Parathyroid adenoma (tissue), 2 donors: ENCODE measurements around the gene LAMA5.

ENCODE experiments used
- H2AFZ ChIP-seq: fragments of 300-600 bp; sonication (generic); one replicate; pipeline ENCODE4 v1.7.0; 2017; ENCODE audit warnings: antibody characterized with exemption, mild to moderate bottlenecking
- H3K27ac ChIP-seq: fragments of 300-600 bp; sonication (generic); one replicate; pipeline ENCODE4 v1.7.0; 2017
- H3K27me3 ChIP-seq: fragments of 300-600 bp; sonication (generic); one replicate; pipeline ENCODE4 v1.7.0; 2017; ENCODE audit warnings: low read length; ENCODE audit not compliant: control insufficient read depth, insufficient read depth
- H3K36me3 ChIP-seq: fragments of 300-600 bp; sonication (generic); one replicate; pipeline ENCODE4 v1.7.0; 2017; ENCODE audit warnings: low read length; ENCODE audit not compliant: control insufficient read depth, insufficient read depth
- H3K4me1 ChIP-seq: fragments of 300-600 bp; sonication (generic); one replicate; pipeline ENCODE4 v1.7.0; 2017; ENCODE audit warnings: control low read depth
- H3K4me2 ChIP-seq: fragments of 300-600 bp; sonication (generic); one replicate; pipeline ENCODE4 v1.7.0; 2017; ENCODE audit warnings: low read length
- H3K4me3 ChIP-seq: fragments of 300-600 bp; sonication (generic); one replicate; pipeline ENCODE4 v1.7.0; 2017; ENCODE audit warnings: low read depth, low read length
- H3K79me2 ChIP-seq: fragments of 300-600 bp; sonication (generic); one replicate; pipeline ENCODE4 v1.7.0; 2017; ENCODE audit warnings: control low read depth
- H3K9ac ChIP-seq: fragments of 300-600 bp; sonication (generic); one replicate; pipeline ENCODE4 v1.7.0; 2017; ENCODE audit warnings: mild to moderate bottlenecking
- H3K9me3 ChIP-seq: fragments of 300-600 bp; sonication (generic); one replicate; pipeline ENCODE4 v1.7.0; 2017; ENCODE audit warnings: low read length; ENCODE audit not compliant: control insufficient read depth
- TF ChIP-seq, protein P1 (sequence below): fragments of 300-600 bp; sonication (generic); IDR thresholded peaks from one replicate; pipeline ENCODE4 v1.7.0; 2017; ENCODE audit warnings: antibody characterized with exemption, mild to moderate bottlenecking
- donor health status: primary hyperparathyroidism.

Gene LAMA5

DNA sequence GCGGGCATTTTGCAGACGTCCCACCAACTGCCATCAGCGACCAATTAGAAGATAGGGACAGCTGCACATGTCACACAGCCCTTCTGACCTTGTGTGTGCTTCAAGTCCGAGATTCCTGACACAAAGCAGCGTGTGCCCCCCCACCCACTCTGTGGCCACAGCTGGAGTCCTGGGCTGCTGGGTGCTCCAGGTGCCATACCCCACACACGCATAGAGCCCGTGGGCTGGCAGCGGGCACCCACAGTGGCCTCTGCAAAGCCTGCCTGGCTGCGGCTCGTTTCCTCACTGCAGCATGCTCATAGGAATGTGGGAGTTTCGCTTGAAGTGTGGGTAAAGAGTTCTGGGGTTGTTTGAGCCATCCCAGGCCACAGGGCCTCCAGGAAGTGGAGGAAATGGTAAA, 66.8 kb downstream of the LAMA5 start:
- peaks cover 11% of the 10 kb centered on the region for H3K4me1 ChIP-seq
- peaks cover 15% of the 10 kb centered on the region for H3K79me2 ChIP-seq
- H3K4me2 ChIP-seq: no peak overlapping the region
- H3K9me3 ChIP-seq: no peaks in the 10 kb centered on the region
- no peaks in the 10 kb centered on the region for H3K36me3 ChIP-seq
- H3K9ac ChIP-seq: no peak overlapping the region
- H3K4me3 ChIP-seq: no peak overlapping the region
- TF ChIP-seq, protein P1, sequence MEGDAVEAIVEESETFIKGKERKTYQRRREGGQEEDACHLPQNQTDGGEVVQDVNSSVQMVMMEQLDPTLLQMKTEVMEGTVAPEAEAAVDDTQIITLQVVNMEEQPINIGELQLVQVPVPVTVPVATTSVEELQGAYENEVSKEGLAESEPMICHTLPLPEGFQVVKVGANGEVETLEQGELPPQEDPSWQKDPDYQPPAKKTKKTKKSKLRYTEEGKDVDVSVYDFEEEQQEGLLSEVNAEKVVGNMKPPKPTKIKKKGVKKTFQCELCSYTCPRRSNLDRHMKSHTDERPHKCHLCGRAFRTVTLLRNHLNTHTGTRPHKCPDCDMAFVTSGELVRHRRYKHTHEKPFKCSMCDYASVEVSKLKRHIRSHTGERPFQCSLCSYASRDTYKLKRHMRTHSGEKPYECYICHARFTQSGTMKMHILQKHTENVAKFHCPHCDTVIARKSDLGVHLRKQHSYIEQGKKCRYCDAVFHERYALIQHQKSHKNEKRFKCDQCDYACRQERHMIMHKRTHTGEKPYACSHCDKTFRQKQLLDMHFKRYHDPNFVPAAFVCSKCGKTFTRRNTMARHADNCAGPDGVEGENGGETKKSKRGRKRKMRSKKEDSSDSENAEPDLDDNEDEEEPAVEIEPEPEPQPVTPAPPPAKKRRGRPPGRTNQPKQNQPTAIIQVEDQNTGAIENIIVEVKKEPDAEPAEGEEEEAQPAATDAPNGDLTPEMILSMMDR: no peak
- H3K27me3 ChIP-seq: no peaks in the 10 kb centered on the region
- no peak overlapping the region for H2AFZ ChIP-seq
- H3K27ac ChIP-seq: no peak overlapping the region

DNA sequence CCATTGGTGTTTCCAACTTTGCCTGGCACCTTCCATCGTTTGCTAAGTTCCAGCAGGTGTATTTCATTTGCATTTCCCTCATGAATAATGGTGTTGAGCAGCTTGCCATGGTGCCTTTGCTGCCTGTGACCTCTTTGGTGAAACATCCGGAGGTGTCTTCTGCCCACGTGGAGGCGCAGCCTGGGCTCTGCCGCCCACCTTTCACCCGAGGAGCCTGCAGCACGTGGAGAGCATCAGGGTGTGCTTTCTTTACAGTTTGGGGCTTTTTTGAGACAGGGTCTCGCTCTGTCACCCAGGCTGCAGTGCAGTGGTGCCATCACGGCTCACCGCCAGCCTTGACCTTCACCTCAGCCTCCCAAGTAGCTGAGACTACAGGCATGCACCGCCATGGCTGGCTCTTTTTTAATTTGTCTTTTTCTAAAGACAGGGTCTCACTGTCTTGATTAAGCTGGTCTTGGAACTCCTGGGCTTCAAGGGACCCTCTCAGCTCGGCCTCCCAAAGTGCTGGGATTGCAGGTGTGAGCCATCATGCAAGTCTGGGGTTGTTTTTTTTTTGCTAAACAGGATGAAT, 67.4 kb downstream of the LAMA5 start:
- no peaks in the 10 kb centered on the region for H3K36me3 ChIP-seq
- H3K4me2 ChIP-seq: no peak overlapping the region
- H3K27ac ChIP-seq: no peak overlapping the region
- H3K27me3 ChIP-seq: no peaks in the 10 kb centered on the region
- peaks cover 11% of the 10 kb centered on the region for H3K4me1 ChIP-seq
- H3K79me2 ChIP-seq: peaks cover 10% of the 10 kb centered on the region
- no peak overlapping the region for H2AFZ ChIP-seq
- H3K4me3 ChIP-seq: no peak overlapping the region
- no peak overlapping the region for H3K9ac ChIP-seq
- TF ChIP-seq, protein P1: no peak
- H3K9me3 ChIP-seq: no peaks in the 10 kb centered on the region

DNA sequence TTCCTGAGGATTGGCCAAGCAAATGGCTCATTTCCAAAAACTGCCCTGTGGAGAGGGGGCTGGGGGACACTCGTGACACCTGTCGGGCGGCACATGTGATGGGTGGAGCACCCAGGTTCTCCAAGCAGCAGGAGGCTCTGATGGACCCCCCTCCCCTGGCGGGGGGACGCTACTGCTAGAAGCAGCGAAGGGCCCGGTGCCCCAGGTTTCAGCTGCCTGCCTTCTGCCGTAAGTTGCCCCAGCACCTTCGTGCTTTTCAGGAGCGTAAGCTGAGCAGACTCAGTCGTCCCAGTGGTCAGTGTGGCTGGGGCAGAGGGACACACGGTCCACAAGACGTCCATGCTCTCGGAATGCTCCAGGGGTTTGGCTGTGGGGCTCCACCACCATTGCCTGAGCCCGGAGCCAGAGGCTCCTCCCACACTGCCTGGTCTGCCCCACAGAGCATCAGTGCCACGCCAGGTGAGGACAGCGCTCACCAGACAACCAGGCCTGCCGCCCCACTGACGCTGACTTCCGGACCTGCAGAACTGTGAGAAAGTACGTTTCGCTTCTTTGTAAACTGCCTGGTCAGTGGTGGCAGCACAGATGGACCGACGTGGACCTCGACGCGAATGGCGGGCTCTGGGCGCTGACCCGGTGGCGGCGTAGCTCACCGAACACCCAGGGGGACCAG, 68.4 kb downstream of the LAMA5 start:
- TF ChIP-seq, protein P1: no peak
- Histone ChIP-seq H2AFZ (no peak overlapping the region), H3K9ac (no peak overlapping the region), H3K4me2 (no peak overlapping the region), H3K27ac (no peak overlapping the region), H3K79me2 (peaks cover 4% of the 10 kb centered on the region), H3K4me1 (peaks cover 2% of the 10 kb centered on the region), H3K9me3 (no peaks in the 10 kb centered on the region), H3K27me3 (no peaks in the 10 kb centered on the region), H3K36me3 (no peaks in the 10 kb centered on the region), H3K4me3 (no peak overlapping the region)

DNA sequence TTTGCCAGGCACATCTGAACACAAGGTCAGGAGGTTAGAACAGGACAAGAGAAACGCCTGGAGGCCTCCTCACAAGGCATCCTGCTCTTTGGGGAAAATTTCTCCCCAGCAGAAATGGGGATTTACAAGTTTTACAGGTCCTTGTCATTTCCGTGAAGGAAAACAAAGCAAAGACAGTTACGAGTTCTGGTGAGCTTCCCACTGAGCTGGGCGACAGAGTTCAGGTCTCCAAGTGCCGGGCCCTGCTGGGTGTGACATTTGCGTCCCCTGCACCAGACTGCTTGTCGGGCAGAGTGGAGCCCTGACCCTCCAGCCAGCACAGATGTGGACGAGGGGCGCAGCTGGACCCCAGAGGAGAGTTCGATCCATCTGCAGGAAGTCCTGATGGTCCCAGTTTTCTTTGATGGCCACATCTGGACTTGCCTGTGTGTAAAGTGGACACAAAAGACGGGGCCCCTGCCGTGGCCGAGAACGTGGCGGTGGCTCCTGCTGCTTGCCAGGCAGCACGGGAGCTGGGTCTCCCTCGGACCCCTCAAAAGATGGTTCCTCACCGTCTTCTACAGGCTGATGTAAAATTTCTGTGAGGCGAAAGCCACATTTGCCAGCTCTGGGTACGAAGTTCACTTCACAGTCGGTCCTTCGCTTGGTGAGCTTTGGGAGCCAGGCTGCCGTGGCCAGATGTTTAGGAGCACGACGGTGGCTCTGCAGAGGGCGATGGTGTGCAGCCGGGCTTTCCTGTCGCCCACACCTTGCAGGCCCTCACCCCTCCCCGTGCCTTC, 69.5 kb downstream of the LAMA5 start:
- no peaks in the 10 kb centered on the region for H3K4me1 ChIP-seq
- TF ChIP-seq, protein P1: no peak
- H3K9me3 ChIP-seq: no peaks in the 10 kb centered on the region
- no peak overlapping the region for H3K4me3 ChIP-seq
- no peak overlapping the region for H3K4me2 ChIP-seq
- H3K27ac ChIP-seq: no peak overlapping the region
- no peaks in the 10 kb centered on the region for H3K27me3 ChIP-seq
- no peaks in the 10 kb centered on the region for H3K79me2 ChIP-seq
- no peak overlapping the region for H2AFZ ChIP-seq
- no peak overlapping the region for H3K9ac ChIP-seq
- H3K36me3 ChIP-seq: no peaks in the 10 kb centered on the region
